SHP77 treated with DMSO at 0.1 percent for 48 hours (cell line): Measurements from ENCODE around the gene CHCHD6.

Experiments used
- DNase-seq: peaks from one replicate; lab custom pipeline; 2025; lab: John Stamatoyannopoulos, UW

CHCHD6 gene

DNA sequence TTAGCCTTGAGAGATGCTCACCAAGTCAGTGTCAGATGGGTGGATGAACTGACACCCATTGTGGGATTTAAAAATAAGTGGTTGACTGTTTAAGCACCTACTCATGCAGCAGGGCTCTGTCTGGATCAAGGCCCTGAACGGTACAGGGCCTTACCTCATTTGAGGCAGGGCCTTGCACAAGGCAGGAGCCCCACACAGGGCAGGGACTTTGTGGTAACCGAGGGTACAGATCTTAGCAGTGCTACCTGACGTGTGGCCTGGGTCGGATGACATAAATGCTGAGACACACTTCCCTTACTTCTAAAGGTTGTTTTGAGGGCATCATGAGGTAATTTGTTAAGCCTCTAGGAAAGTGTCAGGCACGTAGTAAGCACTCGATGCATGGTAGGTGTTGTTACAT, 219.4 kb downstream of the CHCHD6 start:
- DNase-seq: no peak

DNA sequence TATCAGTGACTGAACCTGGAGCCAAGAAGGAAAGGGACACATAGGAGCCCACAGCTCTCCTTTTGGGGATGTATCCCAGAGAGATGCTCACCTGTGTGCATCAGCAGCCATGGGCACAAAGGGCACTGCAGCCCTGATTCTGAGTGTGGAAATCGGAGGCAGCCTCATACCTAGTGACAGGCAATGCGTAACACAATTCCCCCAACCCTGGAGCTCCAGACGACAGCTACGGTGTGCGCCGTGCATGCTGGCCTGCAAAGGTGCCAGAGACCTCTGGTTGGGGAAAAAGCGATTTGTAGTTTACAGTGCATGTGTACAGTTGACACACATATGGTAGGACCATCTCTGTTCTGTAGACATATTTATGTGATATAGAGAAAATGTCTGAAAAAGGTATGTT, 219.9 kb downstream of the CHCHD6 start:
- DNase-seq: no peak

DNA sequence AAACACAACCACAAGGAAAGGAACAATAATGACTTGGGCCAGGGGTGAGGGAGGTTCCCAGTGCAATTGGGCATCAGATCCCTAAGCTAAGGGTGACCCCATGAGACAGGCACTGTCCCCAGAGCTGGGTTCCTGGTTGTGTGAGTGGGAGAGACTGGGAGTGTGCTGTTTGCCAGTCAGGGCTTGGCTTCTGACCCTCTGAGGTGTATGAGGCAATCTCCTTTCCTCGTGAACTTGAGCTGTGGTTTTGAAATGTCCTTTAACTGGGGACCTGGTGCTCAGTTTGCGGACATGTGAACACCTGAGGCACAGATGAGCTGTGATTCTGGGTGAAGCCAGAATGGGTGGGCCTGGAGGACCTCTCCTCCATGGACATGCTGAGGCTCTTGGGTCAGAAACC, 220.4 kb downstream of the CHCHD6 start:
- DNase-seq: no peak

DNA sequence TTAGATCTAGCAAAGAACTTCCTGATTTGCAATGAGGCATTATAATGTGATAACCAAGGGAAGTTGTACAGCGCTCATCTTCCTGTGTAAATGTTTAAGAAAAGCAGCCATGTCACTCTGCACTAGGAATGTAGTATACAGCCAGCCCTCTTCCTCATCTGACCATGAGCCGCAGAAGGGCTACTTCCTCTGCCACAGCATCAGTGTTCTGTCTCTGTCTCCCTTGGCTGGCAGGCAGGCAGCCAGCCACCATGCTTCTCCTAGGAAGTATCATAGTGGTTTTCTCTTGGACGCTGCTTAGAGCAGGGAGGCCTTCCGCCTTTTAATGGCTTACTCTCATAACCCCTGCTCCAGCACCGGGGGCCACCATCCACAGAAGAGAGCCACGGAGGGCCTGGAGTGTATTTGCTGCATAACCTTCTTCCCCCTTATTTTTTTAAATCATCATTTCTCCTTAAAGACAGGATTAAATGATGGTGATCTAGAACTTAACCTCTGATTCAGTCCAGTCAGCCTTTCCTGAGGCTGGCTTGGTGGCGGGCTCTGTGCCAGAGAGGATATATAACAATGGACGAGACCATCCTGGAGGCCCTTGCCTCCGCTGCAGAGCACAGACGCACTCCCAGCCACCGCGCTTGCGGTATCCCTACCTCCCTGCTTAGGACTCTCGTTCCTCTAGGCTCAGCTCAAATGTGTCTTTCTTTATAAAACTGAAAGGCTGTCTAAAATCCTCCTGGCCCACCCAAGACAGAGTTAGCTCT, 221.6 kb downstream of the CHCHD6 start:
- no peak for DNase-seq

DNA sequence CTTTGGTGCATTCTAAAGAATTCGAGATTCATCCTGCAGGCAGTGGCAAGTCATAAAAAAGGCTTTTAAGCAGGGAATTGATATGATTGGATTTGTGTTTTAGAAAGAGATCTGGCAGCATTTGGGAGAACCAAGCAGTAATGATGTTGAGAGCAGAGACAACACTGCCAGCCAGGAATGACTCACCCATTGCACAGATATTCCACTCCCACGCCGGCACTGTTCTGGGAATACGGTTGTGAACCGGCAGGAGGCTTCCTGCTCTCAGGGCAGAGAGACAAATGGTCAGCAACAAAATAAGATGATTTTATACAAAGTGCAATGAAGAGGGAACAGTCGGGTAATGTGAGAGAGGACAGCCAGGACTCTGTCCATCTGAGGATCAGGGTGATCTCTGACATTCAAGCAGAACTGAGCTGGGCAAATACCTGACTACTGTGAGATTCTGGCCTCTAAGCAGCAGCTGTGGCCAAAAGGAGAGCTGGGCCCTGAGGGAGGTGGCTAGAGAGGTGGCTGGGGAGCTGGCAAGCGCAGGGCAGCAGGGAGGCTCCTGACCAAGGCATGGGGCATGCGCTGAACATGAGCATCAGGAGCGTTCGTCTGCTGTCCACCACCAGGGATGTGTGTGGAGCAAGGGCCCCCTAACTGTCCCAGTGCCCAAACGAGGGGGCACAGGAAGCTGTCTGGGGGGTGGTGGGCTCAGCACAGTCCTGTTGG, 222.8 kb downstream of the CHCHD6 start:
- no peak for DNase-seq

DNA sequence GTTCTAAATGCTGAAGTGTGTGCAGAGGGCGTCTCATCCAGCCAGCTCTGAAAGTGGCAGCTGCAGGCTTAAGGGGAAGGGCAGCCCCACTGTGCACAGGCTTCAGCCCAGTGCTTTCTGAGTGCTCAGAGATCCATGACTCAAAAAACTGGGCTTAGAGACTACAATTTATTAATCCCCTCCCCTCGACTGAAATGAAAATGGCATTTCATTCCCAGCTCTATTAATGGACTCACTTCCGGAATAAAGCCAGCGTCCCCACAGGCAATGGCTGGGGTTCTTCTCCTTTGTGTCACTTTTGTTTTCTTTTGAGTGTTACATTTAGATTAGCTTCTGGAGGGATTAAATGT, 223.3 kb downstream of the CHCHD6 start:
- no peak for DNase-seq

DNA sequence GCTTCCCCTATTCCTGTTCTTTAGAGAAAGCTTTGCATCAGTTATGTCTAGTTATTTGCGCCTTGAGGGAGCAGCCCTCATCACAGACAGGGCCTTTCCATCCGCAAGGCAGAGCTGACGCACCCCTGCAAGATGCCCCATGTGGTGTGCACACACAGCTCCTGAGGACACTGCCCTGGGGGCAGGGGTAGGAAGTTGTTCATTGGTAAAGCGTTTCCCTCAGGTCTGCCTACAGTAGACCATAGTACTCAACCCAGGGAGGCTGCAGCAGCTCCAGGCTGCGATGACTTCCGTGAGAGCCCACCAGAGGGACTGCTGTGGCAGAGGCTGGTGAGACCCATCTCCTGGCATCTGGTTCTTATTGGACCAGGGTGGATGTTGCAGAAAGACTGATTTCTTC, 223.8 kb downstream of the CHCHD6 start:
- DNase-seq: no peak

DNA sequence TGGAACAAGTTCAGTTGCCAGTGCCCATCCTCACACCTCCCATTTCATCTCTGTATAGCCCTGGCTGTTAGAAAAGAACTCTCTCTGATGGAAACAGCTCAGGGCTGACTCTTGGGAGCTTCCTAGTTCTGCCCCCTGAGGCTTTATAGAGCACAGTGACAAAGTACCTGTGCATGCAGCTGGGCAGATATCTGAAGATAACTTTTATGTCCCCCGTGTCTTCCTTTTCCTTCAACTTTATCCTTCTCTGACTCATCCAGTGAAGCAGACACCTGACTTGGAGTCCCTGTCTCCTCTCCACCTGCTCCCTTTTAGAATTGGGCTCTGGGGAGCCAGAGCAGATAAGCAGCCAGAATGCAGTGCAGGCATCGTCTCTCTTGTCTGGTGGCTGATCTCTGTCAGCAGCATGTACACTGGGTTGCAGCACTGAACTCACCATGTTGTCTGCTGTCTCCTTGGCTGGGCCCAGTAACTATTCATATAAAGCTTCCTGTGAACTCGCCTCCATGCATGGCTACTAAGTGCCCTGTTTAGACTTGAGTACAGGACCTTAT, 225.0 kb downstream of the CHCHD6 start:
- DNase-seq: no peak

DNA sequence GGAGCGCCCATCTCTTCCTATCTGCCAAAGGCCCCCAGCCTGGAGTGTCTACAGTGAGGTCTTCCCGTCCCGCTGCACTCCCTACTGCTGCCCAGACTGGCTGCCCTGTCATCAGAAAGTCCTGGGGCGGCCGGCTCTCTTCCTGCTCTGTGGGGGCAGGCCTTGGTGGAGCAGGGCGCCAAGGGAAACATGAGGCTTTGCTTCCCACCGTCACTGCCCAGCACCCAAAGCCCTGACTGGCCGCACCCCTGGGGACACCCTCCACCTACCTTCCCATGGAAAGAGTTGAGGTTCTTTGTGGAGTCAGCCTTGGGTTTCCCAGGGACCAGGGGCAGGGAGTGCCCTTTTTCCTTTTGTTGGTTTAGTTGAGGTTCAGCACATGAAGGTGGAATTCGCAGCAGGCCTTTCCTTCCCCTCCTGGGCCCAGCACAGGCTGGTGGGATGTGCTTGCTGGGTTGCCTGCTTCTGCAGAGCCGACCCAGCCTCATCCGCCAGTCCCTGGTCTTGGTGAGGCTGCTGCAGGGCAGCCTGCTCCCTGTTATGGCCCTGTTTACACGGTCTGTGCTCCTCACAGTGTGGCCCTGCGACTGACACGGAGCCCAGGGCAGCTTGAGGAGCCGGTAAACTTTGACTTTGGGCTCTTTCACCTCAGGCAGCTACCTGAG, 227.0 kb downstream of the CHCHD6 start:
- DNase-seq: no peak

DNA sequence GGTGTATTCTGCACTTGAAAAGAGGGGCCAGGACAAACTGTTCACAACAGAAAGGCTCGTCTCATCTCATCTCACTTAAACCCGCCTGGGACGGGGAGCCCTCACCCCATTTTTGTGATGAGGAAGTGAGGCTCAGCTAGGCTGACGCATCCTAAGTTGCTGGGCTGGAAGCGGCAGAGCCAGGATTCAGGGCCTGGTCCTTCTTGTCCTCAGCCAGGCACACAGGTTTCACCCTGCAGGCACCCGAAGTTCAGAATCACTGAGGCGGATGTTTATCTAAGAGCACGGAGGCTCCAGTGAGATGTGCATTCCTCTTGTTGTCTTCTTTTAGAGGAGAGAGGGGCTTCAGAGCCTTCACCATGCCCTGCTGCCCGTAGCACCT, 227.8 kb downstream of the CHCHD6 start:
- no peak for DNase-seq

DNA sequence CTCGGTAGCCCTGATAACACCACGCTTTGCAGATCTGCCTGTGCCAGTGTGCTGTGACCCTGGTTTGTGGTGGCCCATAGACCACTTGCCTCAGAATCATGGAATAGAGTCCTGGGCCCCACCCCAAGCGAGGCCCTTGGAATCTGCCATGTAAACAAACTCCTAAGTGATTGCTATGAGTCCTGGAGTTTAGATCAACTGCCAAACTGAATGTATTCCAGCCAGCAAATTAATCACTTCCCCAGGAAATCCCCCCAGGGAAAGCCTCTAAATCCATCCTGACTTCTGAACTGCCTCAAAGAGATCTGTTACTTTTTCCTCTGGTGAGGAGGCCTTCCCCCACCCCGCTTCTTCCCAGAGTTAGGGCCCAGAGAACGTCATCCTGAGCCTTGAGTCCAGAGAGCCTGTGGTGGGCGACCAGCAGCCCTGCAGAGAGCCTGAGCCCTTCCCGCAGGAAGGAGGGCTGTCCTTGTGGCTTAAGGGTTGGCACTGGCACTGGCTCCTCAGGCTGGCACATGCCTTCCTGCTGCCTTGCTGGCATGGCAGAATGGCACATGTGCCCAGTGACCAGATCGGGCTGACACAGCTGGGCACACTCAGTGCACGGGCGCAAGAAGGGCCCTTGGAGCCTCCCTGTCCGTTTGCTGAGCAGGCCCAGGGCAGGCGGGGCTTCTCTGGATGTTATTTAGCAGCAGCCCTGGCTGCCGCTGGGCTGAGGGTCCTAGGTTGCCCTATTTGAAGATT, 228.3 kb downstream of the CHCHD6 start:
- DNase-seq: no peak

DNA sequence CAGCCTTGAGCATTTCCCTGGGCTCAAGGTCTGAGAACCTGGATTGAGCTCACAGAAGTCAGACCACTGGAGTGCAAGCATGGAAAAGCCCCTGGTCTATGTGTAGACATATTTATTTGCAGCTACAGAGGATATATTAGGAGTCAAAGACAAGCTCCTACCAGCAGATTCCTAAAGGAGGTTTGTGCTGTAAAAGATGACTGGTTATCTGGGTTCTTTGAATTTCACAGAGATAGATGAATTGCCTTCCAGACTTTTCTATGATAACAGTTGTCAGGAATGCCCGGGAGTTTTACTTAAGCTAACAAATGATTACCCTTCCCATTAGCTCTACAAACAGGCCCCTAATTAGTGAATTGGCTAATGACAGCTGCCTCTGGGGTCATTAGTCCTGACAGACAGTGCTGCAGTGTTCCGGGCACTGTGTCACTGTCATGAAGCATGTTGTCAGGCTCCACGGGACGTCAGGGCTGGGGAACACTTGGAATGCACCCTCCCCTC, 230.0 kb downstream of the CHCHD6 start:
- DNase-seq: no peak

DNA sequence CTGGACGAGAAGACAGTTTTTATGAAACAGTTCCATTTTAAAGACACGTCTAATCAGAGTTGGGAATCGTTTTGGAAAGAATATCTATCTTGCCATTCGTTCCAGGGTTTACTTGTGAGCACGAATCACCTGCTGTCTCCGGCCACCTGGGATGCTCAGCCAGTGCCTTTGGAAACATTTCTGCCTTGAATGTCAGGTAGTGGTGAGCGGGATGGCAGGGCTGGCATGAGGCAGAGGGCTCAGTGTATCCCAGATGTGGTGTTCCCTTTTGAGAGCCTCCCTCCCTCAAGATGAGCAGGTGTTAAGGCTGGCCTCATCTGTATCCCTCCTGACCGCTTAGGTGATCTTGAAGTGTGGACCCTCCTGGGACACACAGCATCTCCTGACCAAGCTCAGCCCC, 231.0 kb downstream of the CHCHD6 start:
- DNase-seq: no peak

DNA sequence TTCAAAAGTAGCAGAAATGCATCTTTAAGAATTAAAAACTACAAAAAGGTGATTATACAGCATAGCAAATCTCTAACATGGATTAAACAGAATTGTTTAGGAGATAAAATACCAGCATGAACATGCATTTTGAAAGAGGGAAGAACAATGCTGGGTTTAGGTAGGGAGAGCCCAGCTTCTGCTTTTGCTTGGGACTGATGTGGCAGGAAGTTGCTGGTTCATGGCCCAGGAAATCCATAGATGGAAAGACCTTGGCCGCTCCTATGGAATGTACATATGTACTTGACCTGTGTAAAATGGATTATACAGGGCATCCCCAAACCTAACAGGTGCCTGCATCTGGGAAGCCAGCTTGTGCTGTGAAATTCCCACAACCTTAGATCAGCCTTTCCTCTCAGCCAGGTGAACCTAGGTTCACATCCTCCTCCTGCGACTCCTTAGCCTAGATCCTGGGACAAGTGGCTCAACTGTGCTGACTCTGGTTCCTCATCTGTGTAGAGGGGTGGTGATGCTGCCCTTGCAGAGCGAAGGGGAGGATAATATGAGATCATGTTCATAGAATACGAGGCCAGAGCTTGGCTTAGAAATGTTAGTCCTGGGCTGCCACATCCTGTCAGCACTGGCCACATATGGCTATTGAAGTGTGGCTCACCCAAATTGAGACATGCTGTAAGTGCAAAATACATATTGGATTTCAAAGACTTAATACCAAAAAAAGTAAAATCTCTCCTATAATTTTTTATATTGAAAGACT, 231.9 kb downstream of the CHCHD6 start:
- DNase-seq: no peak

DNA sequence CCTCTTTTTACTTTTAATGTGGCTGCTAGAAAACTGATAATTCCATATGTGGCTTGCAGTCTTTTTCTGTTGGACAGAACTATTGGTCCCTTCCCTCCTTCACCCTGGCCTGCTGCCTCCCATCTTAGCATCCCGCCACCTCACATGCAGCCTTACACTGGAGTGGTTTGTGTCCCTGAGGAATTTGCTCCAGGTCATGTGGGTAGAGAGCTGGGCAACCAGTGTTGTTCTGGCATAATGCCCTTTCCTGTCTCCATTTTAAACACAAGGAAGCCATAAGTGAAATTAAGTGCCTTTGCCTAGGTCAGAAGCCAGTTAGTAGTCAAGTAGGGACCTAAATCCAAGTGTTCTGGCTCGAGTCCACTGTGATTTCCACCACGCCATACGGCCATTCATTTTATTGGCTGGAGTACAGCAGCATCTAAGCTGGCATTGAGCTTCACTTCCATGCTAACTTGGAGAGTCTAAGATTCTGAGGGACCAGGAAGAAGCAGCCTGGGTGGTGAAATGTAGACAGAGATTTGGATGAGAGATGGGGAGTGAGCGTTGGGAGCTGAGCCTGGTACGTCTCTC, 232.9 kb downstream of the CHCHD6 start:
- no peak for DNase-seq

DNA sequence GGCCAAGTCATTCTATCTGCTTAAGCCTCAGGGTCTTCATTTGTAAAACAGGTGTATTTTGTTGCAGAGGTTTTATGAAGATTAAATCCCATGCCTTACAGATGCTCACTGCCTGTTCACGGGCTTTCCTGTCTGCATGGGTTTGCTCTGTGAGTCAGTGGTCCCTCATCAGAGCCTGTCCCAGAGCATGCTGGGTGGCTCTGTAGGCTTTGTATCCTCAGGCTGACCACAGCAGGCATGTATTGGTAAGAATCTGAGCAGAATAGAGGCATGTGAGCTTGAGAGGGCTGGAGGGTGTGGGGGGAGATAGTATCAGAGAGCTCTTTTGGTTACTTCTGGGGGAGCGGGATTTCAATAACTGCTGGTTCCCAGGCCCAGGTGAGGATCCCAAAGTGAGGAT, 233.5 kb downstream of the CHCHD6 start:
- no peak for DNase-seq

DNA sequence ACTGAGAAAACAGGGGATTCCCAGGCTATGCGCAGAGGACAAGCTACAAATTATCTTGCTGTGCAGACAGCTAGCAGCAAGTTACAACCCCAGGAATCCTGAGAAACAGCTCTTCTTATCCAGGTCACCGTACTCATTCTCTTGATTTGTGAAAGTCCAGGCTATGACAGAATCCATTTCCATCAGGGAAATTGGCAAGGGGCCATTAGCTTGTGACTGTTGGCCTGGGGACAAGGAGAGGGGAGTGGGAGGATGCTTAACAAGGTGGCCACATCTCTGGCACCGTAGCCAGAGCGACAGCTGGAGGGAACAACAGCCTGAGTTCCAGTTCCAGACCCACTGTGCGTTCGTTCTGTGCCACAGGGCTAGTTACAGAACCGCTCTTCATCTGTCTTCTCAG, 233.9 kb downstream of the CHCHD6 start:
- DNase-seq: no peak

DNA sequence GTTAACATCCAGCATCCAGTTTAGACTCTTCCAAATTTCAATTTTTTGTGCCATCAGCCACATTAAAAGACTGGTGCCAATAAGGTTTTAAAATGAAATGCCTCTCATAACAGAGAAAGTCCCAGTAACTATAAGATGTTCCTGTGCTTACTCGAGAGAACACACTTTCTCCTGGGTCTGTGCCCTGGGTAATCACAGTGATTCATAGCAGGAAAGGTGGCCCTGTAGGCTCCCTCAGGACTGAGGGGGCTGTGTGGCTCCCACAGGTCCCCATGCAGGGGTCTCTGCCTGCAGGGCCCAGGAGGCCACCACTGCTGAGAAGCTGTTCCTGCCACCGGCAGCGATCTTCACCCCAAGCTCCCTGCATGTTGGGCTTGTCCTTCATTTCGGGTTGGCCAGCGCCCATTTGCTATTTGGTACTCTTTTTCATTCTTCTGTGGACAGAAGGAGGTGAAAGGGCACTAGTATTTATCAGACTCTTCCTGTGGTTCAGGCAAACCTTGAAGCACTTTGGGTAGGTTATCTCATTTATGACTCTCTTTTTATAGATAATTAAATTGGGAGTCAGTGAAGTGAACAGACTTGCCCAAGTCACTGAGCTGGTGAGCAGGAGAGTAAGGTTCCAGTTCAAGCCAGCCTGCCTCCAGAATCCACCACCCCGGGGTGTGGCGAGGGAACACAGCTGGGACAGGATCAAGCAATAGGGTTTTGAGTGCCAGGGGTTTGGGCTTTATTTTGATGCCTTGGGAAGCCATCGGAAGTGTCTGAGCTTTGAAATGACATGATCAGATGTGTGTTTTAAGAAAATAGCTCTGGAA, 234.7 kb downstream of the CHCHD6 start:
- DNase-seq: no peak

DNA sequence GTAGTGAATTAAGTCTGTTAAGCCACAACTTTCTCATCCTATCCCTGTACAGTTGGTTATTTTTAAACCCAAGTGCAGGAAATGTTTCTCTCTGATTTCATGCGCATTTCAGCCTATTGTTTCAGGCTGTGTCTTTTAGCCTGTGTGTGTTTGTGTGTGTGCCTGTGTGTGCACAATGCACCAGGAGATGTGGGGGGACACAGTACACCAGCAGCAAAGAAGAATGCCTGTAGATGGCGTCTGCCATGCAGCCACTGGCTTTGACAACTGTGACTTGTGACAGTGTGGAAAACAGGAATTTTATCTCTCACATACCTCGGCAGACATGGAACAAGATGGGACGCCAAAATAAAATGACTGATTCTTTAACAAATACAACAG, 235.3 kb downstream of the CHCHD6 start:
- no peak for DNase-seq

DNA sequence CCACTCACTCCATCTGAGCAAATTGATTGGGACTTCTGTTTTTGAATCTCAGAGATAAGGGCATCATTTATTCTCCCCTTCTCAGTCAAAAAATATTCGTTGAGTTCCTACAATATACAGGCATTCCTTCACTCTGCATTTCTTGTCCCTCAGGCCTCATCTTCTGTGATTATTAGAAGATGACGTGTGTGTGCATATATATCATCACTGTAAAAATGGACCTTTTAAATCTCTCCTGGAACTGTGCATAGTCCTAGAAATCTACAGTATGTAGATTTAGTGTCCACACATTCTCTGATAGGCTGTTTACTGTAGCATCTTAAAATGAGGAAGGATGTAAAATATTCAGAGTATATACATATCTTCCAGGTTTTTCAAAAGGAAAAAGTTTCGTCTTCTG, 235.7 kb downstream of the CHCHD6 start:
- no peak for DNase-seq
